Cardiac muscle cell (in vitro differentiated cells and primary cell): ENCODE measurements around the gene KLK5. TPM values are rescaled to one million over a fixed set of nuclear protein-coding genes. Genes with fewer than 3 reads are reported as not detected.
A peak's percentile ranks its signal among the peaks of the same experiment; 100 is the strongest.

Experiments
- DNase-seq, 2 donors: peaks; one replicate each; pipeline versions ENCODE4 v3.0.0 to v3.0.0-alpha.2; 2010 to 2017; ENCODE audit warnings: low read depth in 1 of 2, low spot score in 1 of 2
- H3K27ac ChIP-seq: fragments of 200-600 bp; sonication (generic); 2 replicates; pipeline ENCODE4 v1.5.1; 2016
- H3K27me3 ChIP-seq: fragments of 200-600 bp; sonication (generic); 2 replicates; pipeline ENCODE4 v1.6.0; 2016; ENCODE audit warnings: control low read depth
- H3K36me3 ChIP-seq: fragments of 200-600 bp; sonication (generic); 2 replicates; pipeline ENCODE4 v1.5.1; 2016; ENCODE audit warnings: control low read depth
- H3K4me1 ChIP-seq: fragments of 200-600 bp; sonication (generic); 2 replicates; pipeline ENCODE4 v1.8.1; 2017; ENCODE audit warnings: low read depth, mild to moderate bottlenecking, mixed run types
- H3K4me3 ChIP-seq: fragments of 200-600 bp; sonication (generic); 2 replicates; pipeline ENCODE4 v1.5.1; 2016; ENCODE audit warnings: mild to moderate bottlenecking
- H3K9me3 ChIP-seq: fragments of 200-600 bp; sonication (generic); 2 replicates; pipeline ENCODE4 v1.5.1; 2017; ENCODE audit warnings: low read depth, mild to moderate bottlenecking, control low read depth
- CTCF ChIP-seq: IDR thresholded peaks from 2 replicates; pipeline ENCODE4 v1.5.1; 2012; ENCODE audit warnings: low read depth, mild to moderate bottlenecking, low read length
- polyA plus RNA-seq: library from polyadenylated mRNA; unstranded; fragments of >200 nt; fragmentation: Nextera tagmentation; extraction: Ambion mirVana; gene quantifications from 2 replicates; pipeline ENCODE4 v1.2.1, GENCODE V29; 2016
- total RNA-seq: library from RNA; depleted of rRNA; stranded (reverse); fragments of >200 nt; gene quantifications from 2 replicates; pipeline ENCODE4 v1.2.3, GENCODE V29; 2016

Gene KLK5
- total and polyA plus RNA-seq, 2 experiments from 2014 or later: not detected

GRCh38 chr19:50911206-50912101 lies 41.4 kb downstream of the KLK5 start, which contains the start of gene KLK4:
KLK4 (minus strand) TSS chr19:50911395; CDS start chr19:50910738, 657 bp downstream.
- Histone ChIP-seq H3K36me3 (no peaks in the 10 kb centered on the region), H3K27me3 (peaks cover 78% of the 10 kb centered on the region), H3K9me3 (no peaks in the 10 kb centered on the region), H3K4me1 (no peaks in the 10 kb centered on the region), H3K27ac (no peak within 1 kb of the TSS), H3K4me3 (no peak within 1 kb of the TSS)
- no peak for DNase-seq
- no peak for TF ChIP-seq CTCF

- no peaks in the 10 kb centered on the region for H3K4me1 ChIP-seq
- no peak for DNase-seq
- TF ChIP-seq CTCF: no peak
- no peak overlapping the region for H3K4me3 ChIP-seq
- peaks cover 80% of the 10 kb centered on the region for H3K27me3 ChIP-seq
- no peaks in the 10 kb centered on the region for H3K36me3 ChIP-seq
- H3K27ac ChIP-seq: no peak overlapping the region
- no peaks in the 10 kb centered on the region for H3K9me3 ChIP-seq
These were observed 42.1 kb downstream of the KLK5 start for GRCh38 chr19:50910722-50911121.

GRCh38 chr19:50909240-50910070 lies 43.4 kb downstream of the KLK5 start:
- H3K4me3 ChIP-seq: no peak overlapping the region
- TF ChIP-seq CTCF: no peak
- H3K27me3 ChIP-seq: peaks cover 74% of the 10 kb centered on the region

GRCh38 chr19:50908336-50908735 lies 44.5 kb downstream of the KLK5 start:
- TF ChIP-seq CTCF: no peak
- DNase-seq: no peak
- Histone ChIP-seq H3K27ac (no peak overlapping the region), H3K9me3 (no peaks in the 10 kb centered on the region), H3K4me1 (no peaks in the 10 kb centered on the region), H3K27me3 (peaks cover 70% of the 10 kb centered on the region), H3K4me3 (no peak overlapping the region), H3K36me3 (no peaks in the 10 kb centered on the region)

More at GRCh38 chr19:50909240-50910070, 43.4 kb downstream of the KLK5 start:
- peak; percentile 50 to 87 for DNase-seq
- H3K36me3 ChIP-seq: no peaks in the 10 kb centered on the region
- H3K9me3 ChIP-seq: no peaks in the 10 kb centered on the region
- H3K4me1 ChIP-seq: no peaks in the 10 kb centered on the region
- H3K27ac ChIP-seq: no peak overlapping the region

- DNase-seq: peak; percentile 40 to 58
- Histone ChIP-seq H3K27me3 (peaks cover 49% of the 10 kb centered on the region), H3K36me3 (no peaks in the 10 kb centered on the region)
These were observed 46.6 kb downstream of the KLK5 start for GRCh38 chr19:50906217-50906616.

More at GRCh38 chr19:50906217-50906616, 46.6 kb downstream of the KLK5 start:
- TF ChIP-seq CTCF: peak; percentile 57
- Histone ChIP-seq H3K9me3 (no peaks in the 10 kb centered on the region), H3K4me1 (no peaks in the 10 kb centered on the region), H3K4me3 (no peak overlapping the region), H3K27ac (no peak overlapping the region)
